Activated B cell treated with CpG ODN at 0.5 μM for 24 hours (primary cell): ENCODE measurements around the gene FAM120B. TPM values are rescaled to one million over a fixed set of nuclear protein-coding genes. Genes with fewer than 3 reads are reported as not detected.

ENCODE experiments used
- ATAC-seq: fragments of 200-7000 bp; cut with Tn5 transposase; one replicate; pipeline ENCODE4 v1.10.0; 2021; ENCODE audit warnings: low read depth, mild to moderate bottlenecking, moderate library complexity
- CTCF ChIA-PET: fragments of 350-600 bp; sonication (Branson Sonifier 250); formaldehyde crosslinking; loops from one replicate; lab custom pipeline; 2021; ENCODE audit warnings: antibody characterized with exemption; lab: Charles Lee
- POLR2A ChIA-PET: fragments of 350-600 bp; sonication (Branson Sonifier 250); formaldehyde crosslinking; loops from one replicate; lab custom pipeline; 2021; ENCODE audit warnings: antibody characterized with exemption; lab: Charles Lee
- DNase-seq: peaks from one replicate; pipeline ENCODE4 v3.0.0; 2022
- H3K27ac Mint-ChIP-seq: one replicate; pipeline ENCODE4 v1.8.0; 2020; ENCODE audit warnings: mixed read lengths
- H3K27me3 Mint-ChIP-seq: one replicate; pipeline ENCODE4 v1.8.0; 2021; ENCODE audit warnings: mixed read lengths
- H3K36me3 Mint-ChIP-seq: one replicate; pipeline ENCODE4 v1.8.0; 2021; ENCODE audit warnings: low read depth, mixed read lengths
- H3K4me1 Mint-ChIP-seq: one replicate; pipeline ENCODE4 v1.8.0; 2021; ENCODE audit warnings: mixed read lengths
- H3K4me3 Mint-ChIP-seq: one replicate; pipeline ENCODE4 v1.8.0; 2020; ENCODE audit warnings: mild to moderate bottlenecking, mixed read lengths
- H3K9me3 Mint-ChIP-seq: one replicate; pipeline ENCODE4 v1.8.0; 2020; ENCODE audit warnings: mixed read lengths
- intact Hi-C: fragments of 100-400 bp; cut with micrococcal nuclease; formaldehyde crosslinking; loops from one replicate; pipeline ENCODE4 v1.15.1; 2024
- total RNA-seq: library from RNA; stranded (reverse); gene quantifications from 2 replicates; pipeline ENCODE4 v1.2.3, GENCODE V29; 2022
- TF ChIP-seq, protein P1 (sequence below): fragments of 200-600 bp; IDR thresholded peaks from one replicate; pipeline ENCODE4 v1.8.0; 2022; ENCODE audit warnings: antibody characterized with exemption, mild to moderate bottlenecking

Gene FAM120B
- total RNA-seq, 1 donor from 2014 or later: 35.1 TPM

GRCh38 chr6:170442596-170442995, 136.0 kb downstream of the FAM120B start:
- no peak for DNase-seq
- peaks cover 7% of the 10 kb centered on the region for H3K4me1 Mint-ChIP-seq
- H3K9me3 Mint-ChIP-seq: no peaks in the 10 kb centered on the region
- H3K4me3 Mint-ChIP-seq: no peak overlapping the region
- H3K27me3 Mint-ChIP-seq: peaks cover 6% of the 10 kb centered on the region
- ChIA-PET CTCF (no interaction called here), POLR2A (no interaction called here)
- TF ChIP-seq, protein P1, sequence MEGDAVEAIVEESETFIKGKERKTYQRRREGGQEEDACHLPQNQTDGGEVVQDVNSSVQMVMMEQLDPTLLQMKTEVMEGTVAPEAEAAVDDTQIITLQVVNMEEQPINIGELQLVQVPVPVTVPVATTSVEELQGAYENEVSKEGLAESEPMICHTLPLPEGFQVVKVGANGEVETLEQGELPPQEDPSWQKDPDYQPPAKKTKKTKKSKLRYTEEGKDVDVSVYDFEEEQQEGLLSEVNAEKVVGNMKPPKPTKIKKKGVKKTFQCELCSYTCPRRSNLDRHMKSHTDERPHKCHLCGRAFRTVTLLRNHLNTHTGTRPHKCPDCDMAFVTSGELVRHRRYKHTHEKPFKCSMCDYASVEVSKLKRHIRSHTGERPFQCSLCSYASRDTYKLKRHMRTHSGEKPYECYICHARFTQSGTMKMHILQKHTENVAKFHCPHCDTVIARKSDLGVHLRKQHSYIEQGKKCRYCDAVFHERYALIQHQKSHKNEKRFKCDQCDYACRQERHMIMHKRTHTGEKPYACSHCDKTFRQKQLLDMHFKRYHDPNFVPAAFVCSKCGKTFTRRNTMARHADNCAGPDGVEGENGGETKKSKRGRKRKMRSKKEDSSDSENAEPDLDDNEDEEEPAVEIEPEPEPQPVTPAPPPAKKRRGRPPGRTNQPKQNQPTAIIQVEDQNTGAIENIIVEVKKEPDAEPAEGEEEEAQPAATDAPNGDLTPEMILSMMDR: no peak
- no peaks in the 10 kb centered on the region for H3K36me3 Mint-ChIP-seq
- no peak overlapping the region for H3K27ac Mint-ChIP-seq
- no peak for ATAC-seq
- intact Hi-C loops: no loop called here

DNA sequence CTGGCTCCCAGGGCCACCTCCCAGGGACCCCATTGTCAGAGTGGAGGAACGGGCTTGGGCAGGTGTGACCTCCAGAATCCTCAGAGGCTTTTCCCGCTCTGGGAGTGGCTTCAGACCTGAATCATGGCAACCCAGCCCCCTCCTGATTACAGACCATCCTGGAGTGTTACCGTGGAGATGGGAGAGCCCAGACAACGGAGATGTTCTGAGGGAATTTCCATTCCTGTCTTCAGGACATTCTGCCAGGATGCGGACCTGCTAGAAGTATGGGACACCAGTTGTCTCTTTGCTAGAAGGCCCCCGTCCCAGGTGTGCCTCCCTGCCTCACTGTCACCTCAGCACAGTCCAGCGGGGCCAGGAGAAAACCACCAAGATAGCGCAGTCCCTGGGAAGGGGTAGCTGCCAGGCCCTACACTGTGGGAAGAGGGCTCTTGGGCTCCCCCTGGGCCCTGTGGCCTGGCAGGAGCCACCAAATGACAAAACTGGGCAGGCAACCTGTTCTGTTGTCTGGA, 136.6 kb downstream of the FAM120B start:
- Mint-ChIP-seq H3K4me3 (no peak overlapping the region), H3K36me3 (no peaks in the 10 kb centered on the region), H3K27me3 (peaks cover 3% of the 10 kb centered on the region), H3K9me3 (no peaks in the 10 kb centered on the region), H3K4me1 (peaks cover 3% of the 10 kb centered on the region), H3K27ac (no peak overlapping the region)
- TF ChIP-seq, protein P1: no peak
- ChIA-PET POLR2A (no interaction called here), CTCF (no interaction called here)
- ATAC-seq: no peak
- no peak for DNase-seq
- intact Hi-C loops: no loop called here

DNA sequence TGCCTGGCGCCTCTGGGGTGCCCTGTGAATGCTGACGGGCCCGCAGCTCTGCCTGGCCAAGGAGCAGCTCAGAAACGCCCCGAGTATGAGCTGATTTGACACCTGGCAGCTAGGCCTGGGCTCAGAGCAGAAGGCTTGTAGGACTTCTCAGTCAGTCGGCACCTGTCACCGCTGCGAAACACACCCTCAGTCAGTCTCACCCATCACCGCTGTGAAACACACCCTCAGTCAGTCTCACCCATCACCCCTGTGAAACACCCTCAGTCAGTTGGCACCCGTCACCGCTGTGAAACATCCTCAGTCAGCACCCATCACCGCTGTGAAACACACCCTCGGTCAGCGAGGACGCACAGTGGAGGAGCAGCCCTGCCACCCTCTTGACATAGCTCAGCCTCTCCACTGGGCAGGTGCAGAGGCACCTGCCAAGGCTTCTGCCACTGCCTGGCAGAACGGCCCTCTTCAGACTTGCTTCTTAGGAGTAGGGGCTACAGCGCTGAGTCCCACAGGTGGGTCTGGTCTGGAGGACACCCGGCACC, 137.6 kb downstream of the FAM120B start:
- H3K4me3 Mint-ChIP-seq: no peak overlapping the region
- H3K36me3 Mint-ChIP-seq: no peaks in the 10 kb centered on the region
- DNase-seq (no peak), ATAC-seq (no peak)
- TF ChIP-seq, protein P1: no peak
- H3K27me3 Mint-ChIP-seq: peaks cover 3% of the 10 kb centered on the region
- no peaks in the 10 kb centered on the region for H3K9me3 Mint-ChIP-seq
- POLR2A ChIA-PET: no interaction called here
- CTCF ChIA-PET: no interaction called here
- no peaks in the 10 kb centered on the region for H3K4me1 Mint-ChIP-seq
- intact Hi-C loops: no loop called here
- H3K27ac Mint-ChIP-seq: no peak overlapping the region

DNA sequence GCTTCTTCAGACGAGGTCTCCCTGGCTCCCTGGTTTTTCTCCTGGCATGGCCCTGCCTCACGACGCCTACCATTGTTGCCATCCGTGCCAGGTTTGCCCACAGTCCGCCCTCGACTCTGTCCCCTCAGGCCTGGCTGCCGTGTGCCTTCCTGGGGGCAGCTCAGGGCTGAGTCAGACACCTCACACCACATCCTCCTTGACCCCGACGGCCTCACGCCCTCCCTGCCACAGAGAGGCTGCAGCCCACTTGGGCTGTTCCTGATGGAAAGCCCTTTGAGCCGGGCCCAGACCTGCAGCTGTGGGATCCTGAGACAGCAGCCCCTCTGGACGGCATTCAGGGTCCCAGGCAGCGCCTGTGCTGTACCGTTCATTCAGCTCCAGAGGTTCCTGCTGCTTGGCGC, 138.3 kb downstream of the FAM120B start:
- Mint-ChIP-seq H3K27ac (no peak overlapping the region), H3K36me3 (no peaks in the 10 kb centered on the region), H3K4me1 (no peaks in the 10 kb centered on the region), H3K4me3 (no peak overlapping the region), H3K27me3 (peaks cover 3% of the 10 kb centered on the region), H3K9me3 (no peaks in the 10 kb centered on the region)
- ATAC-seq (no peak), DNase-seq (no peak)
- POLR2A ChIA-PET: no interaction called here
- CTCF ChIA-PET: no interaction called here
- intact Hi-C loops: no loop called here
- TF ChIP-seq, protein P1: no peak

GRCh38 chr6:170445487-170445886, 138.9 kb downstream of the FAM120B start:
- intact Hi-C loops: no loop called here
- DNase-seq (no peak), ATAC-seq (no peak)
- H3K27ac Mint-ChIP-seq: no peak overlapping the region
- no peaks in the 10 kb centered on the region for H3K36me3 Mint-ChIP-seq
- CTCF ChIA-PET: no interaction called here
- H3K4me1 Mint-ChIP-seq: no peaks in the 10 kb centered on the region
- TF ChIP-seq, protein P1: no peak
- peaks cover 2% of the 10 kb centered on the region for H3K27me3 Mint-ChIP-seq
- POLR2A ChIA-PET: no interaction called here
- H3K9me3 Mint-ChIP-seq: no peaks in the 10 kb centered on the region
- no peak overlapping the region for H3K4me3 Mint-ChIP-seq
